Fibroblast of the aortic adventitia (primary cell): ENCODE results near the gene HSPA8. TPM values are rescaled to one million over a fixed set of nuclear protein-coding genes. Genes with fewer than 3 reads are reported as not detected.
A peak's percentile ranks its signal among the peaks of the same experiment; 100 is the strongest.

Experiments used
- DNase-seq: peaks from one replicate; pipeline ENCODE4 v3.0.0-alpha.2; 2010; ENCODE audit warnings: low read depth
- H3K4me3 ChIP-seq: 2 replicates; pipeline ENCODE4 v1.5.1; 2011; ENCODE audit warnings: low read depth, mild to moderate bottlenecking, control low read depth, low read length, moderate library complexity
- total RNA-seq: library from RNA; depleted of rRNA; stranded (reverse); fragments of >200 nt; gene quantifications from 2 replicates; pipeline ENCODE4 v1.2.3, GENCODE V29; 2012; ENCODE audit warnings: low replicate concordance
- TF ChIP-seq, protein P1 (sequence below): IDR thresholded peaks from 2 replicates; pipeline ENCODE4 v1.5.1; 2011; ENCODE audit warnings: mild to moderate bottlenecking, low read length, control low read depth, inconsistent platforms; ENCODE audit not compliant: insufficient read depth

HSPA8 gene
- 1,138 and 2,934 TPM in 2 replicates for total RNA-seq

GRCh38 chr11:123061403-123062157 lies at the start of gene HSPA8:
Gene HSPA8, minus strand, starts transcription at chr11:123062136. Its CDS starts 812 bp downstream, at chr11:123061324.
- peak within 1 kb of the TSS; percentile 99 for H3K4me3 ChIP-seq
- DNase-seq = peak; percentile 67
- TF ChIP-seq, protein P1, sequence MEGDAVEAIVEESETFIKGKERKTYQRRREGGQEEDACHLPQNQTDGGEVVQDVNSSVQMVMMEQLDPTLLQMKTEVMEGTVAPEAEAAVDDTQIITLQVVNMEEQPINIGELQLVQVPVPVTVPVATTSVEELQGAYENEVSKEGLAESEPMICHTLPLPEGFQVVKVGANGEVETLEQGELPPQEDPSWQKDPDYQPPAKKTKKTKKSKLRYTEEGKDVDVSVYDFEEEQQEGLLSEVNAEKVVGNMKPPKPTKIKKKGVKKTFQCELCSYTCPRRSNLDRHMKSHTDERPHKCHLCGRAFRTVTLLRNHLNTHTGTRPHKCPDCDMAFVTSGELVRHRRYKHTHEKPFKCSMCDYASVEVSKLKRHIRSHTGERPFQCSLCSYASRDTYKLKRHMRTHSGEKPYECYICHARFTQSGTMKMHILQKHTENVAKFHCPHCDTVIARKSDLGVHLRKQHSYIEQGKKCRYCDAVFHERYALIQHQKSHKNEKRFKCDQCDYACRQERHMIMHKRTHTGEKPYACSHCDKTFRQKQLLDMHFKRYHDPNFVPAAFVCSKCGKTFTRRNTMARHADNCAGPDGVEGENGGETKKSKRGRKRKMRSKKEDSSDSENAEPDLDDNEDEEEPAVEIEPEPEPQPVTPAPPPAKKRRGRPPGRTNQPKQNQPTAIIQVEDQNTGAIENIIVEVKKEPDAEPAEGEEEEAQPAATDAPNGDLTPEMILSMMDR = no peak

- no peak overlapping the region for H3K4me3 ChIP-seq
- TF ChIP-seq, protein P1 = peak; percentile 75
- peak; percentile 69 for DNase-seq
These were observed 49.5 kb upstream of the HSPA8 start for GRCh38 chr11:123111465-123111864.

GRCh38 chr11:123110397-123110796 lies 48.5 kb upstream of the HSPA8 start:
- no peak overlapping the region for H3K4me3 ChIP-seq
- DNase-seq = no peak
- TF ChIP-seq, protein P1 = no peak

GRCh38 chr11:123107945-123108495 lies 46.1 kb upstream of the HSPA8 start:
- no peak for DNase-seq
- H3K4me3 ChIP-seq = no peak overlapping the region
- TF ChIP-seq, protein P1 = no peak

DNA sequence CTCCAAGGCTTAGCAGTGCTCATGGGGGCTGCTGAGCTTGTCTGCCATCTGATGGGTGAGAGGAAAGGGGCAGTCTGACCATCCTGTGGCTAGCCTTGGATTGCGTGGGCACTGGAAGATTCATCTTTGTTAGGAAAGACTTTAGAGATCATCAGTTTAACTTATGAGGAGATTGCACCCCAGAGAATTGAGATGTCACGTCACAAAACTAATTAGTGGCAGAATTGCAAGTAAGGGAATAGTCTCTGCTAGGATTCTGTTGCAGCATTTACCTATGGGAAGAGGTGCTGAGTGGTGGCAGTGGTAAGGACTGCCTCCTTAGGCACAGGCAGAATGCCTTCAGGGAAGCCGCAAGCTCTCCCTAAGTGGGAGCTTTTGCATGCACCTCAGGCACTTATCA lies 42.8 kb upstream of the HSPA8 start:
- no peak overlapping the region for H3K4me3 ChIP-seq
- no peak for DNase-seq
- TF ChIP-seq, protein P1 = no peak

GRCh38 chr11:123103326-123103980 lies 41.5 kb upstream of the HSPA8 start:
- DNase-seq = peak; percentile 91
- H3K4me3 ChIP-seq = no peak overlapping the region
- TF ChIP-seq, protein P1 = peak; percentile 70
